Measurements from ENCODE around the gene TCAF1.

DNA sequence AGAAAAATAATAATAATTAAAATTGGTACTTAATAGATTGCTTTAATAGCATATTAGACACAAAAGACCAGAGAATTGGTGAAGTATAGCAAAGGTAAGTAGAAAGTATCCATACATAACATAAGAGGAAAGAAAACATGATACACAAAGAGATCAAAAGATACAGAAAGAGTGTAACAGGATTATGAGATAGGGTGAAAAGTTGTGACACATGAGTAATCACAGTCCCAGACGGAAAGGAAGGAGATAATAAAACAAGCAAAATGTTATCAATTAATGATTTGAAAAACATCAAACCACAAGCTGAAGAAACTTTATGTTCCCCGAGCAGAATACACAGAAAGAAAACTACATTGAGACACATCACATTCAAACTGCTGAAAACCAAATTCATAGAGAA is 10.5 kb downstream of the TCAF1 start:
- TF ChIP-seq, protein P1, sequence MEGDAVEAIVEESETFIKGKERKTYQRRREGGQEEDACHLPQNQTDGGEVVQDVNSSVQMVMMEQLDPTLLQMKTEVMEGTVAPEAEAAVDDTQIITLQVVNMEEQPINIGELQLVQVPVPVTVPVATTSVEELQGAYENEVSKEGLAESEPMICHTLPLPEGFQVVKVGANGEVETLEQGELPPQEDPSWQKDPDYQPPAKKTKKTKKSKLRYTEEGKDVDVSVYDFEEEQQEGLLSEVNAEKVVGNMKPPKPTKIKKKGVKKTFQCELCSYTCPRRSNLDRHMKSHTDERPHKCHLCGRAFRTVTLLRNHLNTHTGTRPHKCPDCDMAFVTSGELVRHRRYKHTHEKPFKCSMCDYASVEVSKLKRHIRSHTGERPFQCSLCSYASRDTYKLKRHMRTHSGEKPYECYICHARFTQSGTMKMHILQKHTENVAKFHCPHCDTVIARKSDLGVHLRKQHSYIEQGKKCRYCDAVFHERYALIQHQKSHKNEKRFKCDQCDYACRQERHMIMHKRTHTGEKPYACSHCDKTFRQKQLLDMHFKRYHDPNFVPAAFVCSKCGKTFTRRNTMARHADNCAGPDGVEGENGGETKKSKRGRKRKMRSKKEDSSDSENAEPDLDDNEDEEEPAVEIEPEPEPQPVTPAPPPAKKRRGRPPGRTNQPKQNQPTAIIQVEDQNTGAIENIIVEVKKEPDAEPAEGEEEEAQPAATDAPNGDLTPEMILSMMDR (IDR thresholded peaks at IDR 0.05), result no peak
- TF ChIP-seq EP300 (IDR thresholded peaks at IDR 0.05), result no peak
- TF ChIP-seq POLR2A (IDR thresholded peaks at IDR 0.05), result no peak
